ENCODE results near the gene SAMD4B. TPM values are rescaled to one million over a fixed set of nuclear protein-coding genes. Genes with fewer than 3 reads are reported as not detected.

SAMD4B gene
- total RNA-seq, 2 donors from 2014 or later, result 101 to 153 TPM

GRCh38 chr19:39411081-39411831 is 69.0 kb downstream of the SAMD4B start:
- Histone ChIP-seq H3K9me3 (no peaks in the 10 kb centered on the region), H3K36me3 (peaks cover 23% of the 10 kb centered on the region), H3K27ac (peak overlapping the region; percentile 100), H3K4me1 (ENCODE audit: control insufficient read depth in 1 of 2, low read depth in 2 of 2) (peaks cover 25 to 40% of the 10 kb centered on the region in 2 donors), H3K4me3 (peak overlapping the region; percentile 94), H3K27me3 (replicated peaks; ENCODE audit: insufficient read depth) (no peaks in the 10 kb centered on the region)
- no peak for DNase-seq (ENCODE audit: low spot score)
- TF ChIP-seq CTCF (IDR thresholded peaks at IDR 0.05), result no peak
- ATAC-seq (ENCODE audit: insufficient number of reproducible peaks, low FRiP score, low read depth), result no peak

GRCh38 chr19:39411832-39412099 is 69.5 kb downstream of the SAMD4B start:
- peak; percentile 41 for ATAC-seq (ENCODE audit: insufficient number of reproducible peaks, low FRiP score, low read depth)
- Histone ChIP-seq H3K36me3 (peaks cover 28% of the 10 kb centered on the region), H3K4me1 (ENCODE audit: control insufficient read depth in 1 of 2, low read depth in 2 of 2) (peaks cover 26 to 45% of the 10 kb centered on the region in 2 donors), H3K27me3 (replicated peaks; ENCODE audit: insufficient read depth) (no peaks in the 10 kb centered on the region), H3K9me3 (no peaks in the 10 kb centered on the region), H3K4me3 (peak overlapping the region; percentile 94), H3K27ac (peak overlapping the region; percentile 100)
- DNase-seq (ENCODE audit: low spot score), result peak; percentile 90
- TF ChIP-seq CTCF (IDR thresholded peaks at IDR 0.05), result peak; percentile 89

GRCh38 chr19:39412100-39412866 is 70.1 kb downstream of the SAMD4B start, which contains the start of gene PLEKHG2:
Gene PLEKHG2 (plus strand): TSS chr19:39412669. CDS start chr19:39414087, 1,418 bp downstream.
- Histone ChIP-seq H3K27me3 (replicated peaks; ENCODE audit: insufficient read depth) (no peaks in the 10 kb centered on the region), H3K36me3 (peaks cover 30% of the 10 kb centered on the region), H3K27ac (peak within 1 kb of the TSS; percentile 100), H3K9me3 (no peaks in the 10 kb centered on the region), H3K4me1 (ENCODE audit: control insufficient read depth in 1 of 2, low read depth in 2 of 2) (peaks cover 26 to 48% of the 10 kb centered on the region in 2 donors), H3K4me3 (peak within 1 kb of the TSS; percentile 94)
- ATAC-seq (ENCODE audit: insufficient number of reproducible peaks, low FRiP score, low read depth), result peak; percentile 66
- peak; percentile 78 for TF ChIP-seq CTCF (IDR thresholded peaks at IDR 0.05)
- DNase-seq (ENCODE audit: low spot score), result peak; percentile 96

GRCh38 chr19:39412867-39413271 is 70.6 kb downstream of the SAMD4B start:
- ATAC-seq (ENCODE audit: insufficient number of reproducible peaks, low FRiP score, low read depth) (peak; percentile 5), DNase-seq (ENCODE audit: low spot score) (no peak)
- Histone ChIP-seq H3K9me3 (no peaks in the 10 kb centered on the region), H3K36me3 (peaks cover 30% of the 10 kb centered on the region), H3K4me1 (ENCODE audit: control insufficient read depth in 1 of 2, low read depth in 2 of 2) (peaks cover 26 to 48% of the 10 kb centered on the region in 2 donors), H3K4me3 (peak overlapping the region; percentile 94), H3K27ac (peak overlapping the region; percentile 93 to 100), H3K27me3 (replicated peaks; ENCODE audit: insufficient read depth) (no peaks in the 10 kb centered on the region)
- no peak for TF ChIP-seq CTCF (IDR thresholded peaks at IDR 0.05)

- Histone ChIP-seq H3K36me3 (peaks cover 29% of the 10 kb centered on the region), H3K4me1 (ENCODE audit: control insufficient read depth in 1 of 2, low read depth in 2 of 2) (peaks cover 26 to 48% of the 10 kb centered on the region in 2 donors), H3K27ac (peak overlapping the region; percentile 93 to 100), H3K27me3 (replicated peaks; ENCODE audit: insufficient read depth) (no peaks in the 10 kb centered on the region), H3K4me3 (peak overlapping the region; percentile 94), H3K9me3 (no peaks in the 10 kb centered on the region)
- ATAC-seq (ENCODE audit: insufficient number of reproducible peaks, low FRiP score, low read depth), result no peak
- no peak for TF ChIP-seq CTCF (IDR thresholded peaks at IDR 0.05)
- DNase-seq (ENCODE audit: low spot score), result no peak
These were observed 71.2 kb downstream of the SAMD4B start for GRCh38 chr19:39413272-39413910.

Measured in thoracic aorta (tissue), 2 donors.